ENCODE data around the gene BRD3. TPM values are rescaled to one million over a fixed set of nuclear protein-coding genes. Genes with fewer than 3 reads are reported as not detected.

Gene BRD3
- total RNA-seq, 4 donors from 2014 or later = 10.8 to 21.5 (median 16.5) TPM

DNA sequence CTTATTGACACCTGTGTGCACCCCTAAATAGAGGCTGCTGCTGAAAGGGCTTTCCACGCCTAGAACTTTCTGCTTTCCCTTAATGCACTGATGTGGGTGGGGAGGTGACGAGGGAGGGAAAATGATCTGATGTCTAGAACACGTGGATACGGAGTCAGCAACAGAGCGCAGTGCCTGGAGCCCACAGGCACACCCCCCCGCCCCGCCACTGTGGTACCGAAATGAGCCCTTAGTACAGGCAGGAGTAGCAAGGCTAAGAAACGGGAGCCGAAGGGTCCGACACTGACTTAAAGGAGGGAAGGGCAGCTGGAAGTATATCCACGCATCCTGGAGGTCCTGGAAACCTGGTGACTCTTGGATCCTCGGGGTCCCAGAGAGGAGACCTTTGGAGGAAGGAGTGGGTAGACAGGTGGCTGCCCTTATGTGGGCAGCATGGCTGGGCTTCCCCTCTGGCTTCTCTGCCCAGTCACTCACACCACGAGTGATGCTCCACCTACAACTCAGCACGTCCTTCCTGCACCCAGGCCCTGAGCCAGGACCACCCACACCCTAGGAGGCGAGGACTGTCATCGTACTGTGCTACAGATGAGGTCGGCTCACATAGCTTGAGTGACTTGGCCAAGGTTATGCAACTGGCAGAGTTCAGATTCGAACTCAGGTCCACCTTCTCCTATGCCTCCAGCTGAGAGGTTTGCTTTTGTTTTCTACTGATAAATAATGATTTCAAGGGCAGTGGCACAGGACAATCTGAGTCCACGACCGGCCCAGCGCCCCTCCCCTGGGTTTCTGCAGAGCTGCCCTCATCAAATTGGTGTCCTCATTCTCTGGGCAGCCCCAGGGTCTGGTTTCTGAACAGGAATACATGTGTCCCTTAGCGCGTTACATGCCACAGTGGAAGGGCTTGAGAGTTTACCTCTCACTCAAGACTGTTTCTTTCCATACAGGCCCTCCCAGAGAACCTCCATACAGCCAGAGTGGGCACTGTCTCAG lies 71.0 kb downstream of the BRD3 start:
- no peaks in the 10 kb centered on the region for H3K9me3 ChIP-seq
- TF ChIP-seq, protein P1, sequence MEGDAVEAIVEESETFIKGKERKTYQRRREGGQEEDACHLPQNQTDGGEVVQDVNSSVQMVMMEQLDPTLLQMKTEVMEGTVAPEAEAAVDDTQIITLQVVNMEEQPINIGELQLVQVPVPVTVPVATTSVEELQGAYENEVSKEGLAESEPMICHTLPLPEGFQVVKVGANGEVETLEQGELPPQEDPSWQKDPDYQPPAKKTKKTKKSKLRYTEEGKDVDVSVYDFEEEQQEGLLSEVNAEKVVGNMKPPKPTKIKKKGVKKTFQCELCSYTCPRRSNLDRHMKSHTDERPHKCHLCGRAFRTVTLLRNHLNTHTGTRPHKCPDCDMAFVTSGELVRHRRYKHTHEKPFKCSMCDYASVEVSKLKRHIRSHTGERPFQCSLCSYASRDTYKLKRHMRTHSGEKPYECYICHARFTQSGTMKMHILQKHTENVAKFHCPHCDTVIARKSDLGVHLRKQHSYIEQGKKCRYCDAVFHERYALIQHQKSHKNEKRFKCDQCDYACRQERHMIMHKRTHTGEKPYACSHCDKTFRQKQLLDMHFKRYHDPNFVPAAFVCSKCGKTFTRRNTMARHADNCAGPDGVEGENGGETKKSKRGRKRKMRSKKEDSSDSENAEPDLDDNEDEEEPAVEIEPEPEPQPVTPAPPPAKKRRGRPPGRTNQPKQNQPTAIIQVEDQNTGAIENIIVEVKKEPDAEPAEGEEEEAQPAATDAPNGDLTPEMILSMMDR (IDR thresholded peaks at IDR 0.05 in 4 of 5, conservative IDR thresholded peaks at IDR 0.05 in 1 of 5) = no peak
- TF ChIP-seq POLR2A (IDR thresholded peaks at IDR 0.05) = no peak
- H3K36me3 ChIP-seq = no peaks in the 10 kb centered on the region
- DNase-seq (no peak), ATAC-seq (no peak)
- H3K4me3 ChIP-seq = no peak overlapping the region
- H3K27me3 ChIP-seq = peaks cover 3 to 16% (median 15%) of the 10 kb centered on the region in 3 donors
- peaks cover 9 to 16% of the 10 kb centered on the region in 2 donors for H3K4me1 ChIP-seq
- in situ Hi-C loops (cut with MboI; ENCODE audit: low sequenced_read_pairs in 4 of 4) = loop anchor here (5.0 to 10.0 kb wide), 2 partner anchors 202 to 205 kb away; no protein-coding TSS in a partner anchor
- intact Hi-C loops (cut with DNase I; ENCODE audit: low total_unique reads) = loop anchor here (10.0 kb wide), 1 partner anchor 98 kb away; no protein-coding TSS in a partner anchor
- H3K27ac ChIP-seq = no peak overlapping the region

DNA sequence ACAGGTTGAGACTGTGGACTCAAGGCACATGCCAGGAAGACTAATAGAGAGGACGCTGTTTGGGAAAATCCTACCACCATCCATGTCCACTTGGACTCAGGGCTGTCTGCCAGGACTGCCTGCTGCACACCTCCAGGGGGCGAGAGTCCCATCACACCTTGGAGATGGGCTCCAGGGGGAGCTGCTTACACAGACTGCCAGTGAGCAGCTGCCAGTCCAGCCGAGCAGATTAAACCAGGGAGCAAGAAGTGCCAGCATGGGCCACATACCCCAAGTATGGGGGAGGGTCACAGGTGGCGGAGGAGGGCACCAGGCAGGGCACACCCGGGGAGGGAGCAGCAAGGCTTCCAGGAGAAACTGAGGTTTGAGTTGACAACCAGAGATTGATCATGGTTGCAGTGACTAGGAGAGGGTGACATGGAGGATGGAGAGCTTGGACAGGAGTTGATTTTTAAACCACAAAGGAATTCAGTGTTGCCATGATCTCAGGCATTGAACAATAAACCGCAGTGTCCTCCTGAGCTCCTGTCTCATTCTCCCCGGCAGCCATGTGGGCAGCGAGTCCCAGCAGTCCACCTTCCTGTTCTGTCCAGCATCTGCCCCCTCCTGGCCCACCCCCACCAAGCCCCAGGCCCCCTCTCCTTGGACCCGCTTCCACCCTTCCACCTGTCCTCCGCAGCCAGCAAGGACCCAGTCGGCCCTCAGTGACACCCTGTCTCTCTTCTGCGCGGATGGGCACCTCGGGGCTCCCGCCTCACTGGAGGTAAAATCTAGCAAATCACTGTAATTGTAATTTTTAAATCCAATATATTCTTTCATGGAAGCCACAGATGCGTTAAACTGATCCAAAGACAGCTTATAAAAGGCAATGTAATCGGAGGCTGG lies 72.6 kb downstream of the BRD3 start:
- Histone ChIP-seq H3K9me3 (no peaks in the 10 kb centered on the region), H3K27me3 (peaks cover 12 to 26% (median 26%) of the 10 kb centered on the region in 3 donors), H3K27ac (no peak overlapping the region), H3K4me1 (peaks cover 9 to 20% of the 10 kb centered on the region in 2 donors), H3K4me3 (no peak overlapping the region), H3K36me3 (no peaks in the 10 kb centered on the region)
- no peak for DNase-seq
- intact Hi-C loops (cut with DNase I; ENCODE audit: low total_unique reads) = loop anchor here (10.0 kb wide), 1 partner anchor 100 kb away; no protein-coding TSS in a partner anchor
- ATAC-seq = no peak
- no peak for TF ChIP-seq POLR2A (IDR thresholded peaks at IDR 0.05)
- TF ChIP-seq, protein P1 (IDR thresholded peaks at IDR 0.05 in 4 of 5, conservative IDR thresholded peaks at IDR 0.05 in 1 of 5) = no peak
- in situ Hi-C loops (cut with MboI; ENCODE audit: low sequenced_read_pairs in 4 of 4) = loop anchor here (5.0 to 10.0 kb wide), 2 partner anchors 200 to 203 kb away; no protein-coding TSS in a partner anchor

DNA sequence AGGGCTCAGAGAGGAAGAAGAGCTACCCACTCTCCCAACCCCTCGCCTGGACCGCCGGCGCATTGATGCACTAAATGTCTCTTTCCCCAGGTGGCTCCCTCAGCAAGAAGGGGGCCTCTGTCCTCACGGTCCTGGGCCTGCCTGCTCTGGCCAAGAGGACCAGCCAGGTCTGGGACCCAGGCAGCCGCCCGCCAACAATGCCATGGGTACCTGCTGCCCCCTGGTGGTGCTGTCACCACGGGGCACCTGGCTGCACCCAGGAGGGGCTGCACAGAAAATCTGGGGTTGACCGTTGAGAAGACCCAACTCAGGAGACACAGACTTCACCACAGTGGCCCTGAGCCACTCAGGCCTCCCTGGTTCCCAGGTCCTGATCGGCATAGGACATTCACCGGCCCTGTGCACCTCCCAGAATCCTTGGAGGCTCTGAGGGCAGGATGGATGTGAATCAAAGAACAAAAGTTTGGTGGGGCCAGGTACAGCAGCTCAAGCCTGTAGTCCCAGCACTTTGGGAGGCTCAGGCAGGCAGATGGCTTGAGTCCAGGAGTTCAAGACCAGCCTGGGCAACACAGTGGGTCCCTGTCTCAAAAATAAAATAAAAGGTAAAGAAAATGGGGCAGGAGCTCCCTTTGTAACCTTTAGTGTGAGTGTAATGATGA lies 73.3 kb downstream of the BRD3 start:
- H3K9me3 ChIP-seq = no peaks in the 10 kb centered on the region
- intact Hi-C loops (cut with DNase I; ENCODE audit: low total_unique reads) = loop anchor here (1.0 to 10.0 kb wide), 2 partner anchors 100 to 201 kb away; no protein-coding TSS in a partner anchor

More for the DNA sequence above, 73.3 kb downstream of the BRD3 start:
- Histone ChIP-seq H3K4me1 (peaks cover 9 to 20% of the 10 kb centered on the region in 2 donors), H3K27ac (no peak overlapping the region), H3K4me3 (no peak overlapping the region), H3K27me3 (peaks cover 11 to 33% (median 33%) of the 10 kb centered on the region in 3 donors), H3K36me3 (no peaks in the 10 kb centered on the region)
- ATAC-seq (peak; percentile 45), DNase-seq (peak; percentile 28 to 39)
- TF ChIP-seq, protein P1 (IDR thresholded peaks at IDR 0.05 in 4 of 5, conservative IDR thresholded peaks at IDR 0.05 in 1 of 5) = peak; percentile 86 to 94 (median 91)
- TF ChIP-seq POLR2A (IDR thresholded peaks at IDR 0.05) = no peak
- in situ Hi-C loops (cut with MboI; ENCODE audit: low sequenced_read_pairs in 4 of 4) = loop anchor here (5.0 to 10.0 kb wide), 2 partner anchors 200 to 202 kb away; no protein-coding TSS in a partner anchor
